Putamen (tissue), 1 donor: ENCODE data around the gene FASTK.

ENCODE experiments used
- DNase-seq: peaks from one replicate; pipeline ENCODE4 v3.0.0-alpha.2; 2016; ENCODE audit warnings: low spot score

Gene FASTK

DNA sequence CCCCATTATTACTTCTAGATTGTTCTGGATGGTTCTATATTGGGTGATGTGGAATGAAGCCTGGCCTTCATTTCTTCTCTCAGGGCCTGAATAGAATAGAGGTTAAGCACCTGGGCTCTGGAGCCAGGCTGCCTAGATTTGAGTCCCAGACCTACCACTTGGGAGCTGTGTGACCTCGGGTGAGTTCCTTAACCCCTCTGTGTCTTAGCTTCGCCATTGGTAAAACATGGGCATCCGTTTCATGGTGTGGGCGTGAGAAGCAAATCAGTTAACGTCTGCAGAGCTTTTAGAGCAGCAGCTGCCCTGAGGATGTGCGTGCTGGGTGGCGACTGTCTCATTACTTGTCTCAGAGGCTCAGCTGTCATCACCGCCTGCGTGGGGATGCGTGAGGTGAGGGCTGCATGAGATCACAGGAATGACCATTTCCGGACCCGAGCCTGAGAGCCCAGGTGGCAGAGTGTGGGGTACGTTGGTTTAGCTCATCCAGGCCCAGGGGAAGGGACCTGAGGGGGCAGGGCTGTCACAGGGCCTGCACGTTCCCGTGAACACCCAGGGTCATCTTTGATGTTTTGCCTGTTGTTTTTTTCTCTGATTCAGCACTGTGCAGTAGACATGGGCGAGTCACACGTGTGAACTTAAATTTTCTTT lies 15.3 kb upstream of the FASTK start:
- no peak for DNase-seq

DNA sequence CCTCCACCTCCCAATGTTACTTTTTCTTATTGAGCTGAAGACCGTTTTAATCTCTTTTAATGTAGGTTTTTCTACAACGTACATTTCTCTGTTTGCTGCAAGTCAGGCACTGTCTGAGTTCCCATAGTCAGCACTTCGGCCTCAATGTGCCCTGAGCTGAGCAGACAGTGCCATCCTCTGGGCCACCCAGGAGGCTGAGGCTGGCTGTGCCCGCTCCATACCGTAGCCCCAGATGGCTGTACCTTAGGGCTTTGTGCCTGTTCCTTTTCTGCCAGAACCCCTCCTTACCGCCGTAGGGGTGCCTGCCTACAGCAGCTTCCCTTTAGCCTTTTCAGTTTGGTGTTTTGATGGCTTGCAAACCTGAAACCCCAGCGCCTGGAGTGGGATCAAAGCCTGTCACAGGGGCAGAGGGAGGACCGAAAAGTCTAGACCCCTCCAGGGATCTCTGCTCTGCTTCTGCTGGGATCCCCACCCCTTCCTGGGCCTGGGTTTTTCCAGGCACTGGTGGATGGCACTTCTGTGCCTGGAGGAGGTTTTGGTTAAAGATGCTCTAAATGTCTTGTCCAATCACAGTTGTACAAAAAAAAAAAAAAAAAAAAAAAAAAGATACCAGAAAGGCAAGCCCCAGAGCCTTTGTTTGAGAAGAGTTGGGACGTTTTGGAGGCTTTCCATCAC lies 14.7 kb upstream of the FASTK start:
- DNase-seq = no peak

DNA sequence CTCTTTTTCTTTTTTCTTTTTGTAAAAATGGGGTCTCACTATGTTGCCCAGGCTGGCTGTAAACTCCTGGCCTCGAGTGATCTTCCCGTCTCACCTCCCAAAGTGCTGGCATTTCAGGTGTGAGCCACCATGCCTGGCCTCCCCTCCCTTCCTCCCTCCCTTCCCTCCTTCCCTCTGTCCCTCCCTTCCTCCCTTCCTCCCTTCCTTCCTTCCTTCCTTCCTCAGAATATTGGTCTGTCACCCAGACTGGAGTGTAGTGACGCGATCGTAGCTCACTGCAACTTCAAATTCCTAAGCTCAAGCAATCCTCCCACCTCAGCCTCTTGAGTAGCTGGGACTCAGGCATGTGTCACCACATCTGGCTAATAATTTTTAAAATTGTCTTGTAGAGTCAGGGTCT lies 14.1 kb upstream of the FASTK start:
- no peak for DNase-seq

GRCh38 chr7:151093748-151094147 lies 13.1 kb upstream of the FASTK start:
- DNase-seq = no peak

DNA sequence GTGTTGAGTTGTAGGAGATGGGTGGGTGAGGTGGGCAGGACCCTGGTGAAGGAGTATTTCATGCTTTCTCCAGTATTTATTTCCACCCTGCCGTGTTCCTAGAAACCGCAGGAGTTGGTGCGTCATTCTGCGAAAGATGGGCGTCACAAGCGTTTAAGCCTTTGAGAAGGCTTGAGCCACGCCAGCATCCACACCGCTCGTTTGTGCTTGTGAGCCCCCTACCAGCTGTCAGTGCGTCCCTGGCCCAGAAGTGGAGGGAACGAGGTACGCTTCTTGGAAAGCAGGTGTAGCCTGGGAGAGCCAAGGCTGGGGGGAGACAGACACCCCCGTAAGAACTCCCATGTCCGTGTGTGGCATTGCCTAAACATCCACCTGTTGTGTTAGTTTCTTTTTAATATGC lies 11.4 kb upstream of the FASTK start:
- no peak for DNase-seq

- DNase-seq = no peak
Observed at GRCh38 chr7:151091431-151091830, 10.8 kb upstream of the FASTK start.

GRCh38 chr7:151091003-151091402 lies 10.4 kb upstream of the FASTK start:
- DNase-seq = no peak

DNA sequence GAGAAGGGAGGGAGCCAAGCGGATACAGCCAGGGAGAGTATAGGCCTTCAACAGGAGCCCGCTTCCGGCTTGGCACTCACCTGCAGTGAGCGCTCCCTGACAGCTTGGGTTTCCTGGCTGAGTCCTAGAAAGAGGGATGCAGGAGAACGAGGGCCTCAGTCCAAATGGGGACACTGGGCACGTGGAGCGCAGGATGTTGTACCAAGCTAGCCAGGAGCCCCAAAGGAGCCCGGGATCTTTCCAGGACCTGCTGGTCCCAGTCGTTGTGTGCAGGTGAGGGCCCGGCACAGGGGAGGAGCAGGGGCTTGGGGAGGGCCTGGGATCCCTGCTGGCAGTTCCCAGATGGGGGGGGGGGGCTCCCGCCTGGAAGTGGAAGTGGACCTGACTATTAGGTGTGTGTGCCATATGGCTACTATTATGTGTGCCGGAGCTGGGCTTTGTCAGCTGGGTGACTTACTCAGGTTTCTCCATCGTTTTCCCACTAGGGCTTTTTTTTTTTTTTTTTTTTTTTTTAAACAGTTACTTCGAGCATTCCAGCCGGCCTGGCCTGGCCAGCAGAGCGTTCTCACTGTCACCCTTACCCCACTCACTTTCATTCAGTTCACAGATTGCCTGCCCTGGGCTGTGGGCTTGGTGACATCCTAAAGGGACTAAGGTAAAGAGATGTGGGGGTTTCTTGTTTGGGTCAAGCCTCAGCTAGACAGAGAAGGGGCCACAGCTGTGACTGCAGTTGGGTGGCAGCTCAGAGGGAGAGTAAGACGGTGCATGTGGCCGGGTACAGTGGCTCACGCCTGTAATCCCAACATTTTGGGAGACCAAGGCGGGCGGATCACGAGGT lies 9.5 kb upstream of the FASTK start:
- DNase-seq = no peak

DNA sequence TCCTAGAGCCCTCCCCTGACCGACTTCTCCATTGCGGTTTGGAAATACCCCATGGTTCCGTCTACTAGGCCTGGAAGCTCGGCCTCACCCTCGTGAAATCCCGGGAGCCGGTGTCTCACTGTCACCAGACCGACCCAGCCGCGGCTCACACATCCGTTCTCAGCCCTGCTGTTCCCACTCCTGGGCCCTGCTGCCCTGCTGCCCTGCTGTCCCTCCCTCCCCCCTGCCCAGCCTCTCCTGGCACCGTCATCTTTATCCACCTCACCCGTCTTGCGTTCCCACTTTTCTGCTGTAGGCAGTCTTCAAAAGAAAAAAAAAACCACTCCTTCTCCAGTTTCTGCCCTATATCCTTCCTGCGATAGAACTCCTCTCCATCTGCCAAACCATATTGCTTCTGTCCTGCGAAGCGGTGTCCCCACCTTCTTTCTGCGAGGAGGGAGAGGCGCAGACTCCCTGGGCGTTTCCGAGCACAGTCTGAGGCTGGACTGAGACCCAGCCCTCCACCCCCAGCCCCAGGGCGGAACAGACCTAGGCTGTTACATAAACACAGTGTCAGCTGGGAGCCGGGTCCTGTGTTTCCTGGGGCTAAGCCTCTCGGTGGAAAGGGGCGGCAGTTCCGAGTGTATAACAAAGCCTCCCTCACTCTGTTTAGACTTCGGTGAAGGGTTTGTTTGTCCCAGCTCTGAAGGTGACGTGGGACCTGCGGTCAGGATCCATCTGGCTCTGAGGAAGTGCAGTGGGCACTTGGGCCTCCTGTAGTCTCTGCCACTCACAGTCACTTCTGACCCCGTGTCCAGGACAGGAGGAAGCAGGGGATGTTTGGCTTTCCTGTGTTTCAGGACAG lies 8.5 kb upstream of the FASTK start:
- no peak for DNase-seq

DNA sequence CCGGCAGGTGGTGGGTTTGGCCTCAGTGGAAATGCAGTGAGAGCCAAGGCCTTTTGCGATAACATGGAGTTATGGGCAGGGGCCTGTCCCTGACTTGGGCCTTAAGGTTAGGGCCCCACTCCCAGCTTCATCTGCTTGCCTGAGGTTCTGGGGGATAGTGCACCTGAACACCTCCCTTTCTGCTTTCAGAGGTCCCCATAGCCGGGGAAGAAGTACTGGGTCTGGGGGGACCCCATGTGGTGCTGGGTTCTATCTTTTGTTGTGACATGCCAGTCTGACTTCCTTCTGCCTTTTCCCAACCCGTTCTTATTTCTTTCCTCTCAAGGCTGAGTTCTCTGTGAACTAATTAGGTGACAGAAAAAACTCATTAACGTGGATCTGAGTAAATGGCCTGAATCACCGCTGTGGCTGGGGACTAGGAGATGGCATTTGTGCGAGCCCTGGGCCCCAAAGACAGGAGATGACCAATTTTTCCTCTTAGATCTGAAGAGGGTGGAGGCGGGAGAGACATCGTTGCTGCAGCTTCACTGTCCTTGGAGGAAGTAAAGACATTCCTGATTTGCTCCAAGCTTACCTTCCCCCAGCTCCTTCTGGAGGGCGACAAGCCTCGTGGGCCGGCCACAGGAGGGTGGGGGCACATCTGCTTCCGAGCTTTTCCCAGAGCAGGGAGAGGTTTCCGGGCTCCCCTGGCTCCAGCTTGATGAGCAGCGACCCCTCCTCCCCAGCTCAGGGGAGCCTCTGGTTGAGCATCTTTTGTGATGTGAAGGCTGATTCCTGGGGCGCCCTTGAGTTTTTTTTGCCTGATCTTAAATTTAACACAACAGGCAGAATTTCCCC lies 7.6 kb upstream of the FASTK start:
- DNase-seq = no peak

- no peak for DNase-seq
Observed at GRCh38 chr7:151087245-151088018, 6.8 kb upstream of the FASTK start.

GRCh38 chr7:151086802-151087244 lies 6.2 kb upstream of the FASTK start:
- DNase-seq = no peak

DNA sequence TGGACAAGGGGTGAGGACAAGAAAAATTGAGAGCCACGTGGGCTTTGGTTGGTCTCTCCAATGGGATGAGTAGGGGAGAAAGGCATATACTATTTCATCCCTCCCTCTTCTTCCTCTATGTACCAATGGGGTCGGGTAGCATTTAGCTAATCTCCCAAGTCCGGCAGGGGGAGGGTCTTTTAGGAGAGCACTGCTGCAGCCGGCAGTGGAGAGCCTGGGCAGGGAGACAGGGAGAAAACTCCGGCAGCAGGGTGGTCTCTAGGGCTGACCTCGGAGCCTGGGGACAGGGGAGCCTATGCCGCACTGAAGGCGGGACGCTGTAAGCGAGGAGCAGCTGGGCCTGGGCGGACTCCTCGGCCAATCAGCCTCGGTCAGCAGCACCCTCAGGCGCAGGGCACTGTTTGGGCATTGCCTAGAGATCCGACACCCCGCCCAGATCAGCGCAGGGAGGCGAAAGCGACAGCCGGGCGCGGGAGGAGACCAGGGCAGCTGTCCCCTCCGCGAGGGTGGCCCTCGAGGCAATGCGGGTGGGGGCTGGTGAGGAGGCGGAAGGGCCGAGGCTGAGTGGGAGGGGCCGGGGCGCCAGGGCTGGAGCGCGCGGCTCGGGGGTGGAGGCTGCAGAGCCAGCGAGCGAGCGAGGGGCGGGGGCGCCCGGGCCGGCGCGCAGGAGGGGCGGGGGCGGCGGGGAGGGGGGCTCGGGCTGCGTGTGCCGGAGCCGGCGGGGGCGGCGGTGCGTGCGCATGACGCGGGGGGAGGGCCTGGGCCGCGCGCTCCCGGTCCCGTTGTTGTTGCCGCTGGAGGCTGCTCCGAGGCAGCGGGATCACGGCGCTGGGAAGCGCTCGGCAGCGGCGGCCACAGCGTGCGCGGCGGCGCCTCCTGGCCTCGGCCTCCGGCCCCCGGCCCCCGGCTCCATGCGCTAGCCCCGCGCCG lies 5.3 kb upstream of the FASTK start, which contains the start of gene AGAP3:
Gene AGAP3 (plus strand): TSS at position 785 of the 930 bp plus-strand sequence. CDS start 267 bp downstream, outside the sequence.
- peak; percentile 88 for DNase-seq

DNA sequence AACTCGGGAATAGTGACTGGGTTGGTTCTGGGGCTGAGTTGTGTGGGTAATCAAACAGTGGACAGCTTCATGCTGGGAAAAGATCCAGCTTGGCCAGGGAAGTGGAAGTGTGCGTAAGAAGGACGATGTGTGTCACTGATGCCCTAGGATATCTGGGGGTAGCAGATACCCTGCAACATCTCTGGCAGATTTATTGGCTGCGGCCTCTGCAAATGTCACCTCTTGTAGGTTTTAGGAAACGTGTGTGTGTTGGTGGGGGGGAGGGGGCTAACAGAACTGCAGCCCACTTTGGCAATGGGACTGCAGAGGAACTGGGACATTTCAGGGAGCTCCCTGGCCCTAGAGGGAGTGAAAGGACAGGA lies 4.7 kb upstream of the FASTK start:
- DNase-seq = no peak

DNA sequence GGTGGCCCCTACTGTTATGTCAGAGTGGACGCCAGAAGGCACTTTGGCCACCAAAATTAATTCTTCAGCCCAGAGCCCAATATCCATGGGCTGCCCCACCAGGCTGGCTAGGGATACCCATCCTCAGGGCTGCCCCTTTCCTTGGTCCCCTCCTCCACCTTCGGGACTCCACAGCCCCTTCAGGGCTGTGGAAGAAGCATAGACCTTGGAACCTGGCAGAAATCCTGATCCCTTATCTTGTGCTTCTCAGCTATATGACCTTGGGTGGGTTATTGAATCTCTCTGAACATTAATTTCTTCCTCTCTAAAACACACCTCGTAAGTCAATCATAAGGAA lies 3.2 kb upstream of the FASTK start:
- DNase-seq = no peak

- no peak for DNase-seq
Observed at GRCh38 chr7:151083071-151083823, 2.6 kb upstream of the FASTK start, which contains the start of gene TMUB1. TMUB1 (minus strand) TSS chr7:151083493; CDS start chr7:151082563, 930 bp downstream.

DNA sequence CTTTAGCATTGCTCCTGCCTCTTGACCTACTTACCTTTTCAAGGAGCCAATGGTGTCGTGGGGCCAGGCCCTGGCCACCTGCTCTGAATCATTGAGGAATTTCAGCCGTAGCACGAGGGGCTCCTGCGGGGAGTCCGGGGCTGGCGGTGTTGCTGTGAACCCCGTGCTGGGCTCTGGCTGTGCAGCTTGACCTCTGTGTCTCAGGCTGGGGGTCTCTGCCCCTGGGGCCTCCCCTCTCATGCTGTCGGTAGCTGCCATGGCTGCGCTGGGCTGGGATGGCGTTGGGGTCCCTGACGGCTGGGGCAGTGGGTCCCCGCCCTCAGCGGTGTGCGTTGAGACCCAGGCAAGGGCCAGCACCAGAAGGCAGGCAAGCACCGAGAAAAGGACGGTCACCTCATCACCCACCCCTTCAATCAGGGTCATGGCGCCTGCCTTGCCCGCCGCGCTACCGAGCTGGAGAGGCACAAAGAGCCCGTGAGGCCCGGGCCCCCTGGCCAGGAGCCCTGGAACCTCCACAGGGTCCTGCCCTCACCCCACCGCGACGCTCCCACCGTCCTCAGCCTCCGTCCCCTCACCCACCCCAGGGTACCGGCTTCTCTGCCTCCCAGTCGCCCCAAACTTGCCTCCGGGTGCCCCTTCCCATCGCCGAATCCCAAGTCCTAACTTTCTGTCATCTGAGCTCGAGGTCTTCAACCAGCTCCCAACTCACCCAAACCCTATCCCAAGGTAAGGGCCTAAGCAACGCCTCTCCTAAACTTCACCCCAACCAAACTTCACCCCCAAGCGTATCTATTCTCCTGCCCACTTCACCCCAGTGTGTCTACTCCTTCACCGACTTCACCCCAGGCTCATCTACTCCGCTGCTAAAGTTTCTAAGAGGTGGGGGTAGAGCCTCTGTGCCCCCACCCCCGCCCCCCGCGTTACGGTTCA lies 1.8 kb upstream of the FASTK start:
- no peak for DNase-seq
